ENCODE data around the gene CNTNAP5.

GRCh38 chr2:124923097-124923496 is 898.0 kb downstream of the CNTNAP5 start:
- TF ChIP-seq, protein P1, sequence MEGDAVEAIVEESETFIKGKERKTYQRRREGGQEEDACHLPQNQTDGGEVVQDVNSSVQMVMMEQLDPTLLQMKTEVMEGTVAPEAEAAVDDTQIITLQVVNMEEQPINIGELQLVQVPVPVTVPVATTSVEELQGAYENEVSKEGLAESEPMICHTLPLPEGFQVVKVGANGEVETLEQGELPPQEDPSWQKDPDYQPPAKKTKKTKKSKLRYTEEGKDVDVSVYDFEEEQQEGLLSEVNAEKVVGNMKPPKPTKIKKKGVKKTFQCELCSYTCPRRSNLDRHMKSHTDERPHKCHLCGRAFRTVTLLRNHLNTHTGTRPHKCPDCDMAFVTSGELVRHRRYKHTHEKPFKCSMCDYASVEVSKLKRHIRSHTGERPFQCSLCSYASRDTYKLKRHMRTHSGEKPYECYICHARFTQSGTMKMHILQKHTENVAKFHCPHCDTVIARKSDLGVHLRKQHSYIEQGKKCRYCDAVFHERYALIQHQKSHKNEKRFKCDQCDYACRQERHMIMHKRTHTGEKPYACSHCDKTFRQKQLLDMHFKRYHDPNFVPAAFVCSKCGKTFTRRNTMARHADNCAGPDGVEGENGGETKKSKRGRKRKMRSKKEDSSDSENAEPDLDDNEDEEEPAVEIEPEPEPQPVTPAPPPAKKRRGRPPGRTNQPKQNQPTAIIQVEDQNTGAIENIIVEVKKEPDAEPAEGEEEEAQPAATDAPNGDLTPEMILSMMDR (IDR thresholded peaks at IDR 0.05): no peak
- TF ChIP-seq ZFX (IDR thresholded peaks at IDR 0.05; ENCODE audit: borderline replicate concordance): no peak
